Epithelial cell of prostate (primary cell): ENCODE results near the gene TNS4.

Source experiments
- DNase-seq: peaks from one replicate; pipeline ENCODE4 v3.0.0-alpha.2; 2011; ENCODE audit warnings: low read depth, low spot score
- H3K27ac ChIP-seq: fragments of 450-650 bp; 2 replicates; pipeline ENCODE4 v1.5.1; 2017; ENCODE audit warnings: mild to moderate bottlenecking

Gene TNS4

DNA sequence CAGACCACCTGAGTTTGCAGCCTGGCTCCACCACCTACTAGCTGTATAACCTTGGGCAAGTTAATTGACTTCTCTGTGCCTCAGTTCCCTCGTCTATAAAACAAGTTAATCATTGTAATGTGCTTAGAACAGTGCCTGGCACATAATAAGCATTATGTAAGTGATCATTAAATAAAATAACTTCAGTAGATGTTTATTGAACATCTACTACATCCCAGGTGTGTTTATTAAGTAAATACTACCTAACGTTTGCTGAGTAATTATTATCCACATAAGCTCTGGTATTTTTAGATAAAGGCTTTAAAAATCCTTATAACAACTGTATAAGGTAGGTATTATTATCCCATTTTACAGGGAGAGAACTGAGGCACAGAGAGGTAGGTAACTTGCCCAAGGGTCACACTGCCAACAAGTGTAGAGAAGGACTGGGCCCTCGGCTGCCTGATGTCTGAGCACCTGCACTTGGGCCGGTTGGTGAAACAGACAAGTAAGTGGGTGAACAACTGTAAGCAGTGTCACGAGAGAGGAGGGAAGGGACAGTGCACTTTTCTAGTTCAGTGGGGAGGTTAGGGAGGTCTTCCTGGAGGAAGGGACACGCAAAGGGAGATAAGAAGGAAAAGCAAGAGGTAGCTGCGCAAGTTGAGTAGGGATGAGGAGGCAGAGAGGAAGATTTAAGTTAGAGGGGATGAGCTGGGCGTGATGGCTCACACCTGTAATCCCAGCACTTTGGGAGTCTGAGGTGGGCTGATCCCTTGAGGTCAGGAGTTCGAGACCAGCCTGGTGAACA, 4.6 kb downstream of the TNS4 start:
- H3K27ac ChIP-seq = peak overlapping the region; percentile 99
- DNase-seq = no peak

DNA sequence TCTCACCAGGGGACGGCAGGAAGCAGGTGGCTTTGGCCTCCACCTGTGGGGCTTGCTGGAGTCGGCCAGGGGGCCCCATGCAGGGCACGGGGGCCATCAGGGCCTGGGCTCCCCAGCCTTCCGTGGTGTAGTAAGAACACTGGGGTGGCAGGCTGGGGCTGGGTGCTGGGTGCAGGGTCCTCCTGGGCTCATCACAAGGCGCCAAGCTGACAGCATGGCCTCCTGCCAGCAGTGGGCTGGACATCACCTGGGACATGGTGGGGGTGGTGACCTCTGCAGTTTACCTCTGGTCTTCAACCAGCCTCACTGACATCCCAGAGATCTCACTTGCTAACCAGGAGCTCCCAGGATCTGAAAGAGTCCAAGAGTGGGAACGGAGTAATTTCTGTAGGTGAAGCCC, 5.3 kb downstream of the TNS4 start:
- no peak for DNase-seq
- peak overlapping the region; percentile 99 for H3K27ac ChIP-seq

DNA sequence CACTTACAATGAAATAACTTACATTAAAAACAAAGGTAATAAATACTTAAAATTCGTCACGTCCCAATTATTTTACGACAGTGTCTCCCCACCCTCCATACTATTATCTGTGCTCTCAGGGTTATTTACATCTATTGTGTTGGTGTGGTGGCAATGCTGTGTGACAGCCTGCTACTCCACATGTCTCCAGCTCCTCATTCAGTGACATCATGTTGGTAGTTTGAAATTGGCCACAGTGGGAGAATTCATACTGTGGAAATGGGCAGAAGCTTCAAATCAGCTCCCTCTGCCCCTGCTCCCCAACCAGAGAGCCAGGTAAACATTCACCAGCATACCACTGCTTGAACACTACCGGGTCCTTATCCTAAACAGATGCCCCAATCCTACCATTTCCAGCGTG, 6.3 kb downstream of the TNS4 start:
- no peak for DNase-seq
- peak overlapping the region; percentile 99 for H3K27ac ChIP-seq

DNA sequence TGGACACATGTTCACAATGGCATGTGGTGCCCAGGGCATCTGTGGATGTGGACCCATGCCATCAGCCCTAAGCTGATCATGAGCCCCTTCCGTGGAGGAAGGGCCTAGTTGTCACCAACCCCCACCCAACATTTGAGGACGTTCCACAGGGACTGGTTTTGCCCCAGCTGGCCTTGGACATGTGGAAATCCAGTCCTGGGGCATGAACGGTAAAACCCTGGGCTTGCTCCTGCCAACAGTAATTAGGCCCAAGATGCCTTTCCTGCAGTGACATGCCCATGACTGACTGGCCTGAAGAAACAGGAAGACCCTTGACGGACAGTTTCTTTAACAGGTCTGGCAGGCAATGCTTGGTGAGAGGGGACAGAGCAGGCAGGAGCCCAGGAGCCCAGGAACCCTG, 7.7 kb downstream of the TNS4 start:
- no peak for DNase-seq
- peak overlapping the region; percentile 99 for H3K27ac ChIP-seq

DNA sequence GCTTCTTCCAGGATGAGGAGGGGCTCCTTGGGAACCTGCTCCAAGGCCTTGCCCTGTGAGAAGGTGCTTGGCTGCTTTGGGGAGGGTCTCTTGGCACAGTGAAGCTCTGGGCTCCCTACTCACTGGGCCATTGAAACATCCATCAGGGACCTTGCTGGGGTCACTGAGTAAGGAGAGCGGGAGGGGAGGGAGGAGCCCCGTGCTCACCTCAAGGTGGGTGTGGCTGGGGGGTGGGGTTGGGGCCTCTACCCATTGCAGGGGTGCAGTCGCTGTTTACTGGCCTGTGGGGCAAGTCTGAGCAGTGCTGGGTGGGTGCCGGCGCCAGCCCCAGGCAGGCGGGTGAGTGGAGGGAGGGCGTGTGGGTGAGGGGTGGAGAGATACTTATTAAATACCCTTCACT, 9.9 kb downstream of the TNS4 start:
- DNase-seq = no peak
- peak overlapping the region; percentile 99 for H3K27ac ChIP-seq

DNA sequence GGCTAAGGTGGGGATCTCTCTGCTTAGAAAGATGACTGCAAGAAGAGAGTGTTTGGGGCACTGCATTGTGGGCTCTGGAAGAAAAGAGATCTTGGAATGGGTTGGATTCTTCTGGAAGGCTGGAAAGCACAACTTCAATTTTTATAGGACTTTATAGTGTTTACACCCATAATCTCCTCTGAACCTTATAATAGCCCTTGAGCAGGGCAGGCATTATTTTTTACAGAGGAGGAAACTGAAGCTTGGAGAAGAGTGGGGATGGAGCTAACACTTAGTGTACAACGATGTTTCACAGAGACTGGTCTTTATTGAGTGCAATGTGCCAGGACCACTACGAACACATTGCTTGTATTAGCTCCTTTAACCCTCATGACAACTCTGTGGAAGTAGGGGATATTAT, 10.4 kb downstream of the TNS4 start:
- peak overlapping the region; percentile 99 for H3K27ac ChIP-seq
- DNase-seq = no peak

DNA sequence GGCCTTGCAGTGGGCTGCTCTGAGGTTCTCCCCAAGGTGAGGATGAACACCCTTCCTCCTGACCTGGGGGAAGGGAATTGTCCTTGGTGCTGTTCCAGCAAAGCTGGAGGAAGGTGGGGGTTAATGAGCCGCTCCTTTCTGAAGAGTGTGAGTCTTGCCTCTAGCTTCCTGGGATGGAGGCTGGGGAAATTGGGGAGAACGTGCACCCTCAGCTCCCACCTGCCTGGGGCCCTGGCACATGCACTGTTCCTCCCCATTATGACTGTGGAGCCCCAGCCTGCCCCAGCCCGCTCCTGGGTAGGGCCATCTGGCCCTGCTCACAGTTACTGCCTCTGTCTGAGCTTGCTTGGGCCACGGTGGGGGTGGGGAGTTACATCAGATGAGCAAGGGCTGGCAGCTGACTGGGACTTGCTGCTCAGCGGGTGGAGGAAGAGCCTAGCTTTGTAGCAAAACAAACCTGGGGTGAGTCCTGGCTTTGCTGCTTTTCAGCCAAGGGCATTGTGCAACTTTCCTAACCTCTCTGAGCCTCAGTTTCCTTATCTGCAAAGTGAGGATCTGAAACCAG, 11.1 kb downstream of the TNS4 start:
- peak overlapping the region; percentile 99 for H3K27ac ChIP-seq
- DNase-seq = no peak

DNA sequence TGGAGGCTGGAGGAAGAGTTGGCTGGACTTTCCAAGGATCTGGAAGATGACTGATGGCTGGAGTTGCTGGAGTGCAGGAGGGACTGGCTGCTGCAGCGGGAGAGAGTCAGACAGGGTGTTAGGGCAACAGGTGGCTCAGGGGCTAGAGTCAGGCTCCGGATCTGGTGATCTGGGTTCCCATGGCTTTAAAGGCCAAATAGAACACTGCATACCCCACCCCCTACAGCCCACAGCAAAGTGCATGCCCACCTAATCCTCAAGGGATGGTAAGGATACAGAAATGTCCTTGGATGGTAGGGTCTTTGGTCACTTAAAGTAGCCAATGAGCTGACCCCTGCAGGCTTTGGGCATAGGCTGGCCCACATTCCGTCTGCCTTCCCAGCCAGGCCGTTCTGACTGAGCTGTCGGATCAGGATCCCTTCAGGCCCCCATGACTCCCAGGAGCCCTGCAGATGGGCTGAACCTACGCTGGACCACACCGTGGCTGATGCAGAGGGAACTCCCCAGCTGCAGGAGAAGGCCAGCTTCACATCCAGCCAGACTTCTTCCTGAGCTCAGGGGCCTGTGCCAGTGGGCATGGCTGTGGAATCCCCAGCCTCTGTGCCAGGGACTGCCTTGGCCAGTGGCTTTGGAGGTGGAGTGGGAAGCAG, 13.9 kb downstream of the TNS4 start:
- no peak for DNase-seq
- H3K27ac ChIP-seq = peak overlapping the region; percentile 99

DNA sequence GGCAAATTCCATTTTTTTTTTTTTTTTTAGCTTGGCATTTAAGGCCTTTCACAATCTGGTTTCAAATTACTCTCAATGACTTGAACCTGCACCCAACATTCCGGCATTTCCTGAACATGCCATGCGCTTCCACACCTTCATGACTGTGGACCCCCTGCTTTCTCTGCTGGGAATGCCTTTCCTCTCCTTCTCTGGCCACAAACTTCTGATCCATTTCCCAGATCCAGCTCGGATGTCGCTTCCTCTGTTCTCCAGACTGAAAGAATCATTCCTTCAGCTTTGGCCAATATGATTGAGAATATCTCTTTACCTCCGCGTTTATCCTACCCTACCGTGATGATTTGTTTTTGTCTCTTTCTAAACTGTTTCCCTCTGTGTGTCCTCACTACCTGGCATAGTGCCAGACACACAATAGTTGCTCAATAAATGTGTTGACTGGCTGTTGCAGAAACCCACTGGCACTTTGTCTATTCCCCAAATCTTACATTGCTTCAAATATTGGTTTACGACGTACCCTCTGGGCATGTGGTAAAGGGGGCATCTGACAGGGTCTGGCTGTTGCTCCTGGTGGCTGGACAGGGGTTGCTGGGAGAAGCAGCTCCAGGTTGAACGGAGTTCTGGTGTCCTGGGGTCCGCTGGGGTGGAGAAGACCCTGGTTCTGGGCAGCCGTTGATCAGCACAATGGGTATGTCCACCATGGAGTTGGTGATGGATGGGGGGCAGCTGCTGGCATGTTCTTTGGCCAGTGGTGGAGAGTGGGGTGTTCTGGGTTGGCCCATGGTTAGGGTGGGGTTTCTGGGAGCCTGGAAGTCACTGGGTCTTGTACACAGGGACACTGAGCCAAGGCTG, 14.7 kb downstream of the TNS4 start:
- H3K27ac ChIP-seq = peak overlapping the region; percentile 99
- DNase-seq = no peak

DNA sequence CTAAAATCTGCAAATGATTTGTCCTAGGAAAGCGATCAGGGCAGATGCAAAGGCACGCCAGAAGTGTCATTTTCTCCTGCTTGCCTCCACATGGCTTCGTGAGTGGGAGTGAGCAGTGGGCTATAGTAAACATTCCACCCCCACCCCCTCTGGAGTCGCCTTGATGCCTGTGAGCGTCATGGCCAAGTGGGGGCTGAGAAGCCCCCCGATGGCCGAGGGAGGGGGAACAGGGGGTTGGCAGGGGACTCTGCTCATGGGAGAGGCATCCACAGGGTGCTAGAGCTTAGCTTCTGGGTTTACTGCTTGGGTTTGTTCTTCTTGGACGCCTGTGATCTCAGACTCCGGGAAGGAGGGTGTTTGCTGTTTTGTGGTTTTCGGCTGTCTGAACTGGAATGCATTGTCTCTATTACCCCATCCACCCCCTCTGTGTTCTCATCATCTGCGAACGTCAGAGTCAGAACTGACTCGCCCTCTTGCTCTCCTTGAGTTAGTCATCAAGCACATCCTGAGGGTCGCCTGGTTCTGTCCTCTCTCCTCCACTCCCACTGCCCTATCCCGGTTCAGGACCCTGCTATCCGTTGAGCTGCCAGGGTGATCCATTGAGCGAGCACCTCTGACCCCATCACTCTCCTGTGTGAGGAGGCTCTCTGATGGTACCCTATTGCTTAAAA, 15.4 kb downstream of the TNS4 start:
- DNase-seq = peak; percentile 89
- H3K27ac ChIP-seq = peak overlapping the region; percentile 99

DNA sequence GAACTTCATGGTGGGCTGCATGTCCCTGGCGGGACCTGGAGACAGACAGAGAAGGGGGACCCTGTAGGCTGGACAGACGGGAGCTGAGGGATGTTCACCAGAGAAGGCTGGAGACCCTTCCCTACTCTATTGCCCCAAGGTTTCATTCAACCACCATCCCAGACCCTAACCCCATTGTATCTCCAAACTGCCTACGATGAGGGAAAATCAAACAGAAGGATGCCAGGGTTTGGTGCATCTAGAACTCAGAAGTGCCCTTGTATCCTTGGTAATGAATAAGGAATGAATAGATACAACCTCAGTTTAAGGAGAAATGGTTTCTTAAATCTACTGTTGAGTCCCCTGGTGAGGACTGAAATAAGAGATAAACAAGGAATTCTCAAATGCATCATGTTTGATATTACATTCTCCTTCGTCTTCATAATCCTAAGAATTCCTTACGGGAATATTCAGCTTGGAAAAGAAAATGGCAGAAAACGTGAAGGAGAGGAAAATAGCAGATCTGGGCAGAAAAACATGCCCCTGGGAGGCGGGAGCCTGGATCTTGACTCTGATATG, 16.4 kb downstream of the TNS4 start:
- peak overlapping the region; percentile 99 for H3K27ac ChIP-seq
- DNase-seq = no peak

DNA sequence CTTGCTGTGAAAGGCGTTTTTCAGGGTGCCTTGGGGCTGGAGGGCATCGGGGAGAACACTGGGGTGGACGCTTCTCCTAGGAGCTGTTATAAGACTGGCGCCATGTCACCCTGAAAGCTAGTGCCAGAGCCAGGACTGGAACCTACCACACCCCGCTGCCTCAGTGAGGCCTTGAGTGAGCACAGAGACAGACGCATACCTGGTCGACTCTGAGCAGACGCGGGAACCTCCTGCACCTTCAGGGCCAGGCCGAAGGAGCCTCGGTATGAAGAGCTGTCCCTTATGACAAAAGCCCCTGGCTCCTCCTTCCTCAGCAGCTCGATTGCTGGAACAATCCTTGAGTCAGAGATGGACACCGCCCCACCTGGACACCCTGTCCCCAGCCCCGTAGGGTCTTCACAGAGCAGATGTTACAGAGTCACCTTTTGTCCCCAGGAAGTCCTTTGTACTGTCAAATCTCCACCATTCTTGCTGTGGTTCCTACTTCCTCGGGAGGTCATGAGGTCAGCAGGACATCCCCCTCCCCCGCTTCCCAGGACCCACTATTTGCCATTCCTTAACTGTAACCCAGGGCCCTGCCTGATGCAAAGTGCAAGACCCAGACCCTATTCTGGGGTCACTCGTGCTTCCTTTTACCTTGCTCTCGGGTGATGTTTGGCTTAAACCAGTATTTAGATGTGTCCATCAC, 17.0 kb downstream of the TNS4 start:
- peak overlapping the region; percentile 99 for H3K27ac ChIP-seq
- DNase-seq = no peak

DNA sequence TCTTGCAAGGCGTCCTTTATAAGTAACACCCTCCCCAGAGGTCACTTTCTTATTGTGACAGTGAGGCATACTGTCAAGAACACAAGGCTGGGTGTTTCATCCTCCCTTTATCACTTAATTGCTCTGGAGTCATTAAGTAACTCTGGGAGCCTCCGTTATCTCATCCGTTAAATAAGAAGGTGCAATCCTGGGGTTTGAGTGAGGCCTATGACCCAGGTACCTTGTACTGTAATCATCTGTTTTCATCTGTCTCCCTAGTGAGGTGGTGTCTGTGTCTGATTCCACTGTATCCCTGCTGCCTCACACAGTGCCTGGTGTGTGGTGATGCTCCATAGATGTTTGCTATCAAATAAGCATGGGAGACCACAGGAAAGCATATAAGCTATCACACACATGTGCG, 17.7 kb downstream of the TNS4 start:
- H3K27ac ChIP-seq = peak overlapping the region; percentile 99
- no peak for DNase-seq

DNA sequence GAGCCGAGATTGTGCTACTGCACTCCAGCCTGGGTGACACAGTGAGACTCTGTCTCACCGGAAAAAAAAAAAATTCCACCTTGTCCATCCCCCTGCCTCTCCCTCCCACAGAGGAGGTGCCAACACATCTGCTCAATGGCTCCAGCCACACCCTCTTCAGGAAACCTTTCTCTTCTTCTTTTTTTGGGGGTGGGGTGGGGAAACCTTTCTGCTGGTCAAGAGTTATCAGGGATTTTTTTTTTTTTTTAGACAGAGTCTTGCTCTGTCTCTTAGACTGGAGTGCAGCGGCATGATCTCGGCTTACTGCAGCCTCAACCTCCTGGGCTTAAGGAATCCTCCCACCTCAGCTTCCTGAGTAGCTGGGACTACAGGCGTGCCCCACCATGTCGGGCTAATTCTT, 18.7 kb downstream of the TNS4 start:
- no peak for DNase-seq
- H3K27ac ChIP-seq = peak overlapping the region; percentile 99

DNA sequence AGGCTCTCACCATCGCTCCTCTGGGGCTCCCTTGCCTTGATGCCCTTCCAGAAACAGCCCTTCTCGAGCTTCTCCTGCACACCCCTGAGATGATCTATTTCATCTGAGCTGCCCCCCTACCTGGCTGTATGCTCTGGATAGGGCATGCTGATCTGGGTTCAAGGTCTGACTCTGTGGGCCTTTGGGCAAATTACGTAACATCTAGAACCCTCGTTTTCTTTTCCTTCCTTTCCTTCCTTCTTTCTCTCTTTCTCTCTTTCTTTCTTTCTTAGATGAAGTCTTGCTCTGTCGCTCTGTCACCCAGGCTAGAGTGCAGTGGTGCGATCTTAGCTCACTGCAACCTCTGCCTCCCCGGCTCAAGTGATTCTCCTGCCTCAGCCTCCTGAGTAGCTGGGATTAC, 20.3 kb downstream of the TNS4 start:
- peak overlapping the region; percentile 99 for H3K27ac ChIP-seq
- no peak for DNase-seq

DNA sequence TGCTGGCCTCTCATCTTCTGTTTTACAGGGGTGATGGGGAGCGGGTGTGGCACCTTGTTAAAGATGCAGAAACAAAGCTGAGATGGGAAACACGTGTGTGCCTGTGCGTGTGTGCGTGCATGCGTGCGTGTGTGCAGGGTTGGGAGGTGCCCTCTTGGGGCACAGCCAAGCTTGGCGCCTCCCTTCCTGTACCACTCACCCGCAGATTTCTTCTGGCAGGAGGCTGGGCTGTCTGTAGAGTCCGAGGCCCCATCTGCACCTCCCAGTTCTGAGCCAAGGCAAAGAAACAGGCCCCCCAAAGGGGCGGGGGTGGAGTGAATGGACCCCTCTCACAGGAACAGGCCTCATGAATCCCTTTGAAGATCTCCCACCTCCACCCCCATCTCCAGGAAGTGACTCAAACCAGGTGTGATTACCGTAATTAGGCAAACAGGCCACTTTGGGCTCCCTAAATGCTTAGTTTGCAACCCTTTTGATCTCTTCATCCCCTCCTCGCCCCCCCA, 20.9 kb downstream of the TNS4 start:
- H3K27ac ChIP-seq = peak overlapping the region; percentile 99
- DNase-seq = no peak

DNA sequence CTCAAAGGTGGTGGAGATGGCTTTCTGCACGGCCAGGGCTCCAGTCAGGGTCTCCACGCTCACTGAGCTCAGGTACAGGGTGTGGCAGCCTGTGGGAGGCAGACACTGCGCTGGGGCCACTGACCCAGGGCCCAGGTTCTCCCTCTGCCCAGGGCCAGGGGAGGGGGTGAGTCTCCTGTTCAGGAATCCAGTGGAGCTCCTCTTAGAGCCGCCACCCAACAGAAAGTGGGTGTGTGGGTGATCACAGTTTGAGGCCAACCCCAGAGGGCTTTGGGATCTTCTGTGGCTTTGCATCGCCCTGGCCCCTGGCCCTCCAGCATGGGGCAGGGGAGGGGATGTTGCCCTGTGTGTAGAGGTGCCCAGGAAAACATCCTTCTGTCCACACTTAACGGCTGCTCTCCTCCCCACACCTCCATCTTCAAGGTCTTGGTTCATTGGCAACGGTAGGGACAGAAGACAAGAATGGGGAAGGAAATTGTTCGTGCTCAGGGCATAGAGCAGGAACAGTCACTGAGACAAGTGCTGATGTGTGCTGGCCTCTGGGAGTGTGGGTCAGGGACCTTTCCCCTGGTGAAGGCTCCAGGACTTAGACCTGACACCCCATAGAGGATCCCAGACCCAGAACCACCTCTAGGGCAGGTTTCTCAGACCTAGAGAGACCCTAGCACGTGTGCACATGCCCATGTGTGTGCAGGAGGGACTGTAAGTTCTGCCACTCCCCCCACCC, 21.5 kb downstream of the TNS4 start:
- peak overlapping the region; percentile 99 for H3K27ac ChIP-seq
- no peak for DNase-seq

DNA sequence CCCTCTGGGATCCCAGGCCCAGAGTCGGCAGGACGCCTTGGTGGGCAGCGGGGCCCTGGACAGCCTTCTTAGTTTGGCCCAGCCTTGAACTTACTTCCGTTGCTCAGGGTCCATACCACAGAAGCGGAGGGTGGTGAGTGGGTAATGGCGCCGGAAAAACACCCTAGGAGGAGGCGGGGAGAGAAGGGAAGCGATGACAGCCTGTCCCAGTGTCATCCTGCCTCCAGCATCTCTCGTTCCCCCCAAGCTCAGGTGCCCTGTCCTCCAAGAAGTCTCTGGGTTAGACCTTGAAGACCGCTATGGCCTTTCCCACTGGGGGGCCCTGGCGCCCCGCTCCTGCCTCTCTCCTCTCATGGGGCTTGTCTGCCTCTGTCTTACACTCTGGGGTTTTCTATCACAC, 22.9 kb downstream of the TNS4 start:
- no peak for DNase-seq
- peak overlapping the region; percentile 99 for H3K27ac ChIP-seq
